Nephron (organoid): ENCODE measurements around the gene MPHOSPH9.
A peak's percentile ranks its signal among the peaks of the same experiment; 100 is the strongest.

Experiments used
- H3K27ac Mint-ChIP-seq, 3 experiments: 2 replicates each; pipeline ENCODE4 v1.8.0; 2020; ENCODE audit warnings: mixed read lengths in 3 of 3, mild to moderate bottlenecking in 2 of 3, moderate library complexity in 1 of 3
- H3K27me3 Mint-ChIP-seq: 2 replicates; pipeline ENCODE4 v1.8.0; 2021; ENCODE audit warnings: low read depth, mild to moderate bottlenecking, moderate library complexity, mixed read lengths
- H3K36me3 Mint-ChIP-seq: 2 replicates; pipeline ENCODE4 v1.8.0; 2020; ENCODE audit warnings: low read depth, mixed read lengths
- H3K4me1 Mint-ChIP-seq: 2 replicates; pipeline ENCODE4 v1.8.0; 2020; ENCODE audit warnings: mixed read lengths
- H3K4me3 Mint-ChIP-seq, 3 experiments: 2 replicates each; pipeline ENCODE4 v1.8.0; 2020; ENCODE audit warnings: mild to moderate bottlenecking in 3 of 3, mixed read lengths in 3 of 3, moderate library complexity in 2 of 3
- H3K9me3 Mint-ChIP-seq: 2 replicates; pipeline ENCODE4 v1.8.0; 2020; ENCODE audit warnings: mixed read lengths
- CTCF ChIP-seq, 3 experiments: fragments of 200-600 bp; sonication (generic); IDR thresholded peaks; one replicate each; pipeline ENCODE4 v1.5.0; 2021; ENCODE audit warnings: antibody characterized with exemption in 3 of 3; ENCODE audit not compliant: unreplicated experiment in 3 of 3

MPHOSPH9 gene

GRCh38 chr12:123264642-123265041, 31.7 kb upstream of the MPHOSPH9 start:
- Mint-ChIP-seq H3K27ac (peak overlapping the region; percentile 14 to 34 (median 18)), H3K9me3 (no peaks in the 10 kb centered on the region), H3K27me3 (no peaks in the 10 kb centered on the region), H3K4me3 (no peak overlapping the region), H3K36me3 (peaks cover 63% of the 10 kb centered on the region), H3K4me1 (peaks cover 28% of the 10 kb centered on the region)
- no peak for TF ChIP-seq CTCF (IDR thresholded peaks at IDR 0.05; ENCODE audit: unreplicated experiment in 3 of 3)

GRCh38 chr12:123263196-123263817, 30.4 kb upstream of the MPHOSPH9 start:
- peak overlapping the region in 2 of 3 experiments; percentile 18 to 46 for H3K27ac Mint-ChIP-seq

GRCh38 chr12:123261196-123261595, 28.3 kb upstream of the MPHOSPH9 start:
- Mint-ChIP-seq H3K4me1 (peaks cover 5% of the 10 kb centered on the region), H3K27ac (no peak overlapping the region), H3K36me3 (peaks cover 85% of the 10 kb centered on the region), H3K27me3 (no peaks in the 10 kb centered on the region), H3K9me3 (no peaks in the 10 kb centered on the region), H3K4me3 (no peak overlapping the region)
- no peak for TF ChIP-seq CTCF (IDR thresholded peaks at IDR 0.05; ENCODE audit: unreplicated experiment in 3 of 3)

More at GRCh38 chr12:123263196-123263817, 30.4 kb upstream of the MPHOSPH9 start:
- H3K4me1 Mint-ChIP-seq, result peaks cover 18% of the 10 kb centered on the region
- H3K27me3 Mint-ChIP-seq, result no peaks in the 10 kb centered on the region
- no peak for TF ChIP-seq CTCF (IDR thresholded peaks at IDR 0.05; ENCODE audit: unreplicated experiment in 3 of 3)
- H3K9me3 Mint-ChIP-seq, result no peaks in the 10 kb centered on the region
- H3K4me3 Mint-ChIP-seq, result no peak overlapping the region
- H3K36me3 Mint-ChIP-seq, result peaks cover 75% of the 10 kb centered on the region

- Mint-ChIP-seq H3K4me1 (peaks cover 5% of the 10 kb centered on the region), H3K27ac (no peak overlapping the region), H3K4me3 (no peak overlapping the region), H3K27me3 (no peaks in the 10 kb centered on the region), H3K36me3 (peaks cover 84% of the 10 kb centered on the region), H3K9me3 (no peaks in the 10 kb centered on the region)
- no peak for TF ChIP-seq CTCF (IDR thresholded peaks at IDR 0.05; ENCODE audit: unreplicated experiment in 3 of 3)
Measured at GRCh38 chr12:123260081-123260480, 27.1 kb upstream of the MPHOSPH9 start.

GRCh38 chr12:123258593-123258992, 25.7 kb upstream of the MPHOSPH9 start:
- no peak overlapping the region for H3K27ac Mint-ChIP-seq
- no peaks in the 10 kb centered on the region for H3K27me3 Mint-ChIP-seq
- peaks cover 89% of the 10 kb centered on the region for H3K36me3 Mint-ChIP-seq
- H3K9me3 Mint-ChIP-seq, result no peaks in the 10 kb centered on the region
- no peak for TF ChIP-seq CTCF (IDR thresholded peaks at IDR 0.05; ENCODE audit: unreplicated experiment in 3 of 3)
- H3K4me3 Mint-ChIP-seq, result no peak overlapping the region
- H3K4me1 Mint-ChIP-seq, result no peaks in the 10 kb centered on the region

- Mint-ChIP-seq H3K9me3 (peaks cover 6% of the 10 kb centered on the region), H3K4me3 (no peak overlapping the region), H3K4me1 (peaks cover 19% of the 10 kb centered on the region), H3K27ac (no peak overlapping the region), H3K36me3 (peaks cover 77% of the 10 kb centered on the region), H3K27me3 (no peaks in the 10 kb centered on the region)
- no peak for TF ChIP-seq CTCF (IDR thresholded peaks at IDR 0.05; ENCODE audit: unreplicated experiment in 3 of 3)
Measured at GRCh38 chr12:123254853-123255446, 22.0 kb upstream of the MPHOSPH9 start.
